PC-3 (cell line): ENCODE measurements around the gene U2AF1L4.

Experiments used
- CTCF ChIP-seq: fragments of 300-600 bp; sonication (generic); conservative IDR thresholded peaks from 2 replicates; pipeline ENCODE4 v1.5.1; 2017; ENCODE audit warnings: antibody characterized with exemption, low read depth, mild to moderate bottlenecking, low read length
- EZH2 ChIP-seq: fragments of 300-600 bp; sonication (generic); IDR thresholded peaks from one replicate; pipeline ENCODE4 v1.6.1; 2017; ENCODE audit warnings: antibody characterized with exemption, mild to moderate bottlenecking, low read length; ENCODE audit not compliant: unreplicated experiment
- EZH2phosphoT487 ChIP-seq: fragments of 300-600 bp; sonication (generic); IDR thresholded peaks from 2 replicates; pipeline ENCODE4 v1.6.1; 2018; ENCODE audit warnings: mild to moderate bottlenecking, antibody characterized with exemption, low read length, borderline replicate concordance

- TF ChIP-seq CTCF: no peak
- no peak for TF ChIP-seq EZH2
- no peak for TF ChIP-seq EZH2phosphoT487
Observed at GRCh38 chr19:35722461-35722860, 22.8 kb downstream of the U2AF1L4 start.
